ENCODE data around the gene C1orf35.
A peak's percentile ranks its signal among the peaks of the same experiment; 100 is the strongest.

C1orf35 gene

GRCh38 chr1:228064741-228065542, 38.2 kb downstream of the C1orf35 start:
- no peak for DNase-seq (ENCODE audit: extremely low read depth in 1 of 2, low read depth in 1 of 2)

GRCh38 chr1:228064296-228064695, 38.8 kb downstream of the C1orf35 start:
- no peak for DNase-seq (ENCODE audit: extremely low read depth in 1 of 2, low read depth in 1 of 2)

DNA sequence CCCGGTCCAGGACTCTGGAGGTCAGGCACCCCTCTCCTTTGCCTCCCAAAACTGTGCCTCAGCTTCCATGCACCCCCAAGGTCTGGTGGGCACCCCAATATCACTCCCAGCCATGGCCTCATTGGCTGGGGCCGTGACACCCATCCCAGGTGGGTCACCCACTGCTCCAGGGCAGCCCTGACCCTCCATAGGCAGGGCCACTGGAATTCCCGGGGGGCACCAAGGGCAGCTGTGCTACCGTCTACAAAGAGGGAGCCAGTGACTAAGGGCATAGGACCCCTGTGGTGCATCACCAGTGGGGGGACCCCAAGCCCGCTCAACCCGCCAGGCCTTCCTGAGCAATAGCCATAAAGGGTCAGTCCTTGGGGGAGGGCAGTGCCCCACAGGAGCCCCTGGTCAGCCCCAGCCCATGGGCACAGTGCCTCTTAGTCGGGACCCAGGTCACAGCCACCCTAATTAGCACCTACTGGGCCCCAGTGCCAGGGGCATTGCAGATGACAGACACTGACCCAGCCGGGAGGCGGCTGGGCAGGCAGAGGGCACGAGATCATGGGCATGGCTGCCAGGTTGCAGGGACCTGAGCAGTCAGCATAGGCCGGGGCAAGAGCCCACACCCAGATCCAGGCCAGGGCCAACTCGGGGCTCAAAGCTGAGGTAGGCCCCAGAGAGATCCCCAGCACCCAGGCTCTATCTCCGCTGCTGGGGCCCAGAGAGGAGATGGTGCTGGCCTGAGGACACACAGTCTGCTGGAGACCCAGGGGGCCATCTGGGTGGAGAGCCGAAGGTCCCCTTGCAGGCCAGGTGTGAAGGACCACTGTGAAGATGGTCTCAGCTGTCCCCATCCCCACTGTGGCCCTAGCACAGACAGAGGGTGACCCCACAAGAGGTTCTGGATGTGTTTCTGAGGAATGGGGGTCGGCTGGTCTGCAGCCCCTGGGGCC, 39.6 kb downstream of the C1orf35 start:
- no peak for DNase-seq (ENCODE audit: extremely low read depth in 1 of 2, low read depth in 1 of 2)

- DNase-seq (ENCODE audit: extremely low read depth in 1 of 2, low read depth in 1 of 2) = no peak
Observed at GRCh38 chr1:228062812-228063211, 40.3 kb downstream of the C1orf35 start.

DNA sequence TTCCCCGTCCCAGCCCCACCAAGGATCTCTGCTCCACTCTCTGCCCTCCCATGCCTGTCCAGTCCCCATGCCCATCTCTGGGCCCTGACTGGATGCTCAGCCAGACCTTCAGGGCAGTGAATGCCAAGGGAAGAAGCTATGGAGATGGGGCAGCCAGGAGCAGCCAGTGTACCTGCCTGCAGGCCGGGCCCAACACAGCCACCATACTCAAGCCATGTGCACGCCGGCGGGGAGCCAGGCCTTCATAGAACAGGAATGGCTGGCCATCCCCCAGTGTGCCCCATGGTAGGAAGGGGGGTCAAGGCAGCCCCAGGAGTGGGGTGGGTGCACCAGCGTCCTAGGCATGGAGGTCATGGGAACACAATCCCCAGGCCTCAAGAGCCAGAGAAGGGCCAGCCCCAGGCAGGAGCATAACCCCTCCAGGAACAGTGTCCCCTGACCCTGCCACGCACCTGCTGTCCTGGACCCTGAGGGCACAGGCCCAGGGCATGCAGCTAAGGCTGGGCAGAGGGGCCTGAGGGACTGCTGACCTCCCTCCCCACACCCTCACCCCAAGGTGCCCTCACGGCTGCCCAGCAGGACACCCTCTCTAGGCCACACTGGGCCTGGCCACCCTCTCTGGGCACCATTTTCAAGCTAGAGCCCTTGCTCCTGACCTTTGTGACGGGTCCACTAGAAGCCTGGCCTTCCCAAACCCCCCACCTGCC, 40.9 kb downstream of the C1orf35 start:
- DNase-seq (ENCODE audit: extremely low read depth in 1 of 2, low read depth in 1 of 2) = no peak

DNA sequence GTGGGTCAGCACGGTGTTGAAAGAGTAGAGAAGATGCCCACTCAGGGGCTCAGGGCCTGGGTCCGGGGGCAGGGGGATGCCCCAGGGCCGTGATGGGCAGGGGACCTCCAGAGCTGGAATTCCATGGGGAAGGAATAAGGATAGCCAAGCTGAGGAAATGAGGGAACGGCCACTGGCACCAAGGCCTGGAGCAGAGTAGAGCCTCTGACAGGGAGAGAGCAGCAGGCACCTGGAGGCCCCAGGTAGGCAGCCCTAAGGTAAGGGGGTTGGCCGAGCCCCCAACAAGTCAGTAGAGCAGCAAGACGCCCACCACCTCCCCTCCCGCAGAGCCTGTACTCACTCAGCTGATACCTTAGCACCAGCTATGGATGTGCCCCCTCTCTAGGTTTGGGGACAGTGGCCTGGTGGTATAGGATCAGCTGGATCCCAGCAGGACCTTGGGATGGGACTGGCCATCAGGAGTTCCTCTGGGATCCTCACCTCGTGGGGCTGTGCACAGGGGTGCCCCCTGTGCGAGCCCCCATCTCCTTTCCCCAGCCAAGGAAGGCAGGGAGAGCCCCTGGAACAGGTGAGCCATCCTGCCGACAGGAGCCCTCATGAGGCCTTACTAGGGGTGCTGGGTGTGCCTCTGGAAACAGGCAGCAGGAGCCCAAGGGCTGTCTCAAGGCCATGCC, 41.6 kb downstream of the C1orf35 start:
- no peak for DNase-seq (ENCODE audit: extremely low read depth in 1 of 2, low read depth in 1 of 2)

DNA sequence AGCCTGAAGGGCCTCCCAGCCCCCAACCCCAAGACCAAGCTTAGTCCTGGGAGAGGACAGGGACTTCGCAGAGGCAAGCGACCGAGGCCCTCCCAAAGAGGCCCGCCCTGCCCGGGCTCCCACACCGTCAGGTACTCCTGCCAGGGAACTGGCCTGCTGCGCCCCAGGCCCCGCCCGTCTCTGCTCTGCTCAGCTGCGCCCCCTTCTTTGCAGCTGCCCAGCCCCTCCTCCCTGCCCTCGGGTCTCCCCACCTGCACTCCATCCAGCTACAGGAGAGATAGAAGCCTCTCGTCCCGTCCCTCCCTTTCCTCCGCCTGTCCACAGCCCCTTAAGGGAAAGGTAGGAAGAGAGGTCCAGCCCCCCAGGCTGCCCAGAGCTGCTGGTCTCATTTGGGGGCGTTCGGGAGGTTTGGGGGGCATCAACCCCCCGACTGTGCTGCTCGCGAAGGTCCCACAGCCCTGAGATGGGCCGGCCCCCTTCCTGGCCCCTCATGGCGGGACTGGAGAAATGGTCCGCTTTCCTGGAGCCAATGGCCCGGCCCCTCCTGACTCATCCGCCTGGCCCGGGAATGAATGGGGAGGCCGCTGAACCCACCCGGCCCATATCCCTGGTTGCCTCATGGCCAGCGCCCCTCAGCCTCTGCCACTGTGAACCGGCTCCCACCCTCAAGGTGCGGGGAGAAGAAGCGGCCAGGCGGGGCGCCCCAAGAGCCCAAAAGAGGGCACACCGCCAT, 42.5 kb downstream of the C1orf35 start:
- no peak for DNase-seq (ENCODE audit: extremely low read depth in 1 of 2, low read depth in 1 of 2)

- peak; percentile 36 to 40 for DNase-seq (ENCODE audit: extremely low read depth in 1 of 2, low read depth in 1 of 2)
Observed at GRCh38 chr1:228059634-228060457, 43.3 kb downstream of the C1orf35 start.

DNA sequence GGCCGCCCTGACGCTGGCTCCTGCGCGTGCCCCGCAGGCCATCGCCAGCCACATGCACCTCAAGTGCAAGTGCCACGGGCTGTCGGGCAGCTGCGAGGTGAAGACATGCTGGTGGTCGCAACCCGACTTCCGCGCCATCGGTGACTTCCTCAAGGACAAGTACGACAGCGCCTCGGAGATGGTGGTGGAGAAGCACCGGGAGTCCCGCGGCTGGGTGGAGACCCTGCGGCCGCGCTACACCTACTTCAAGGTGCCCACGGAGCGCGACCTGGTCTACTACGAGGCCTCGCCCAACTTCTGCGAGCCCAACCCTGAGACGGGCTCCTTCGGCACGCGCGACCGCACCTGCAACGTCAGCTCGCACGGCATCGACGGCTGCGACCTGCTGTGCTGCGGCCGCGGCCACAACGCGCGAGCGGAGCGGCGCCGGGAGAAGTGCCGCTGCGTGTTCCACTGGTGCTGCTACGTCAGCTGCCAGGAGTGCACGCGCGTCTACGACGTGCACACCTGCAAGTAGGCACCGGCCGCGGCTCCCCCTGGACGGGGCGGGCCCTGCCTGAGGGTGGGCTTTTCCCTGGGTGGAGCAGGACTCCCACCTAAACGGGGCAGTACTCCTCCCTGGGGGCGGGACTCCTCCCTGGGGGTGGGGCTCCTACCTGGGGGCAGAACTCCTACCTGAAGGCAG, 44.0 kb downstream of the C1orf35 start:
- DNase-seq (ENCODE audit: extremely low read depth in 1 of 2, low read depth in 1 of 2) = peak in 1 of 2 donors; percentile 20

- no peak for DNase-seq (ENCODE audit: extremely low read depth in 1 of 2, low read depth in 1 of 2)
Observed at GRCh38 chr1:228058172-228058948, 44.8 kb downstream of the C1orf35 start.

All from activated CD8-positive, alpha-beta memory T cell treated with anti-CD3 and anti-CD28 coated beads for 1 hour (primary cell).